ACC112 (cell line): ENCODE measurements around the gene CXCR5.
A peak's percentile ranks its signal among the peaks of the same experiment; 100 is the strongest.

Source experiments
- H2AFZ ChIP-seq: fragments of 200-600 bp; sonication (generic); one replicate; pipeline ENCODE4 v1.6.0; 2017; ENCODE audit warnings: antibody characterized with exemption, low read length; ENCODE audit not compliant: unreplicated experiment
- H3K27ac ChIP-seq: fragments of 200-600 bp; sonication (generic); 2 replicates; pipeline ENCODE4 v1.5.1; 2014; ENCODE audit warnings: low read depth, mild to moderate bottlenecking, antibody characterized with exemption, low read length, moderate library complexity
- H3K27me3 ChIP-seq: fragments of 200-600 bp; sonication (generic); 2 replicates; pipeline ENCODE4 v1.6.1; 2014; ENCODE audit warnings: mild to moderate bottlenecking, antibody characterized with exemption, low read length, moderate library complexity, mixed read lengths; ENCODE audit not compliant: insufficient read depth
- H3K36me3 ChIP-seq: fragments of 200-600 bp; sonication (generic); 2 replicates; pipeline ENCODE4 v1.6.1; 2016; ENCODE audit warnings: mild to moderate bottlenecking, antibody characterized with exemption, low read length, moderate library complexity, mixed read lengths; ENCODE audit not compliant: insufficient read depth
- H3K4me1 ChIP-seq: fragments of 200-600 bp; sonication (generic); one replicate; pipeline ENCODE4 v1.6.1; 2016; ENCODE audit warnings: low read length, mixed read lengths; ENCODE audit not compliant: insufficient read depth, unreplicated experiment, control insufficient read depth
- H3K4me3 ChIP-seq: fragments of 200-600 bp; sonication (generic); 2 replicates; pipeline ENCODE4 v1.5.1; 2014; ENCODE audit warnings: mild to moderate bottlenecking, low read depth, low read length
- H3K79me2 ChIP-seq: fragments of 200-600 bp; sonication (generic); one replicate; pipeline ENCODE4 v1.6.0; 2016; ENCODE audit warnings: low read length; ENCODE audit not compliant: control insufficient read depth, unreplicated experiment, insufficient read depth

CXCR5 gene

GRCh38 chr11:118913411-118914125 is 29.9 kb downstream of the CXCR5 start:
- H3K79me2 ChIP-seq, result peaks cover 69% of the 10 kb centered on the region
- H3K27me3 ChIP-seq, result no peaks in the 10 kb centered on the region
- H3K4me3 ChIP-seq, result no peak overlapping the region
- H3K36me3 ChIP-seq, result no peaks in the 10 kb centered on the region
- no peak overlapping the region for H2AFZ ChIP-seq
- H3K4me1 ChIP-seq, result peaks cover 91% of the 10 kb centered on the region
- peak overlapping the region; percentile 99 for H3K27ac ChIP-seq

GRCh38 chr11:118914178-118914918 is 30.7 kb downstream of the CXCR5 start:
- Histone ChIP-seq H3K4me3 (no peak overlapping the region), H3K36me3 (no peaks in the 10 kb centered on the region), H3K79me2 (peaks cover 64% of the 10 kb centered on the region), H3K4me1 (peaks cover 91% of the 10 kb centered on the region), H3K27ac (peak overlapping the region; percentile 99), H2AFZ (no peak overlapping the region), H3K27me3 (no peaks in the 10 kb centered on the region)

- no peaks in the 10 kb centered on the region for H3K36me3 ChIP-seq
- H3K27me3 ChIP-seq, result no peaks in the 10 kb centered on the region
- peak overlapping the region; percentile 99 for H3K27ac ChIP-seq
- peaks cover 58% of the 10 kb centered on the region for H3K79me2 ChIP-seq
- H2AFZ ChIP-seq, result no peak overlapping the region
- peaks cover 91% of the 10 kb centered on the region for H3K4me1 ChIP-seq
- H3K4me3 ChIP-seq, result no peak overlapping the region
These were observed 31.3 kb downstream of the CXCR5 start for GRCh38 chr11:118914987-118915386.

GRCh38 chr11:118915396-118915795 is 31.7 kb downstream of the CXCR5 start:
- Histone ChIP-seq H3K4me3 (no peak overlapping the region), H3K27me3 (no peaks in the 10 kb centered on the region), H3K79me2 (peaks cover 55% of the 10 kb centered on the region), H3K4me1 (peaks cover 92% of the 10 kb centered on the region), H3K27ac (peak overlapping the region; percentile 99), H3K36me3 (no peaks in the 10 kb centered on the region), H2AFZ (no peak overlapping the region)

GRCh38 chr11:118915941-118916841 is 32.5 kb downstream of the CXCR5 start:
- Histone ChIP-seq H3K27me3 (no peaks in the 10 kb centered on the region), H3K4me3 (peak overlapping the region; percentile 61), H3K36me3 (no peaks in the 10 kb centered on the region), H3K4me1 (peaks cover 94% of the 10 kb centered on the region), H2AFZ (no peak overlapping the region), H3K79me2 (peaks cover 54% of the 10 kb centered on the region), H3K27ac (peak overlapping the region; percentile 99)

GRCh38 chr11:118916842-118917388 is 33.2 kb downstream of the CXCR5 start:
- no peak overlapping the region for H2AFZ ChIP-seq
- H3K4me1 ChIP-seq, result peaks cover 95% of the 10 kb centered on the region
- H3K4me3 ChIP-seq, result peak overlapping the region; percentile 61
- no peaks in the 10 kb centered on the region for H3K27me3 ChIP-seq
- peak overlapping the region; percentile 99 for H3K27ac ChIP-seq
- H3K79me2 ChIP-seq, result peaks cover 57% of the 10 kb centered on the region
- no peaks in the 10 kb centered on the region for H3K36me3 ChIP-seq

GRCh38 chr11:118917481-118918127 is 33.9 kb downstream of the CXCR5 start:
- Histone ChIP-seq H2AFZ (no peak overlapping the region), H3K36me3 (no peaks in the 10 kb centered on the region), H3K27me3 (no peaks in the 10 kb centered on the region), H3K4me3 (peak overlapping the region; percentile 61), H3K27ac (peak overlapping the region; percentile 99), H3K4me1 (peaks cover 95% of the 10 kb centered on the region), H3K79me2 (peaks cover 63% of the 10 kb centered on the region)

GRCh38 chr11:118918128-118918685 is 34.5 kb downstream of the CXCR5 start:
- Histone ChIP-seq H3K4me3 (peak overlapping the region; percentile 61), H3K27ac (peak overlapping the region; percentile 99), H2AFZ (no peak overlapping the region), H3K4me1 (peaks cover 91% of the 10 kb centered on the region), H3K36me3 (no peaks in the 10 kb centered on the region), H3K27me3 (no peaks in the 10 kb centered on the region), H3K79me2 (peaks cover 64% of the 10 kb centered on the region)

GRCh38 chr11:118918686-118919280 is 35.1 kb downstream of the CXCR5 start:
- peaks cover 66% of the 10 kb centered on the region for H3K79me2 ChIP-seq
- H3K4me3 ChIP-seq, result peak overlapping the region; percentile 69
- H2AFZ ChIP-seq, result no peak overlapping the region
- H3K36me3 ChIP-seq, result no peaks in the 10 kb centered on the region
- peak overlapping the region; percentile 99 for H3K27ac ChIP-seq
- no peaks in the 10 kb centered on the region for H3K27me3 ChIP-seq
- H3K4me1 ChIP-seq, result peaks cover 87% of the 10 kb centered on the region
